Thoracic aorta (tissue), 2 donors: Measurements from ENCODE around the gene SLC36A4. TPM values are rescaled to one million over a fixed set of nuclear protein-coding genes. Genes with fewer than 3 reads are reported as not detected.

ENCODE experiments used
- ATAC-seq: fragments of 150-250 bp; one replicate; pipeline ENCODE4 v1.8.0; 2017; ENCODE audit warnings: low read depth; ENCODE audit not compliant: insufficient number of reproducible peaks, low FRiP score
- DNase-seq: peaks from one replicate; pipeline ENCODE4 v3.0.0-alpha.2; 2020; ENCODE audit warnings: low spot score
- H3K27ac ChIP-seq, 2 donors: fragments of 200-600 bp; sonication (generic); 1 replicate in 1 of 2; 2 replicates in 1 of 2; pipeline ENCODE4 v1.5.1; 2016; ENCODE audit warnings: mild to moderate bottlenecking in 2 of 2, moderate library complexity in 2 of 2
- H3K27me3 ChIP-seq: fragments of 200-600 bp; sonication (generic); replicated peaks from 2 replicates; pipeline ENCODE4 v1.6.0; 2016; ENCODE audit warnings: mild to moderate bottlenecking; ENCODE audit not compliant: insufficient read depth
- H3K36me3 ChIP-seq: fragments of 200-600 bp; sonication (generic); one replicate; pipeline ENCODE4 v1.5.1; 2016
- H3K4me1 ChIP-seq, 2 donors: fragments of 200-600 bp; sonication (generic); 1 replicate in 1 of 2; 2 replicates in 1 of 2; pipeline versions ENCODE4 v1.5.1 to v1.6.0; 2016; ENCODE audit warnings: low read depth in 2 of 2, mild to moderate bottlenecking in 1 of 2; ENCODE audit not compliant: control insufficient read depth in 1 of 2
- H3K4me3 ChIP-seq: fragments of 200-600 bp; sonication (generic); 2 replicates; pipeline ENCODE4 v1.5.1; 2016; ENCODE audit warnings: mild to moderate bottlenecking
- H3K9me3 ChIP-seq: fragments of 200-600 bp; sonication (generic); 2 replicates; pipeline ENCODE4 v1.5.1; 2016
- total RNA-seq, 2 donors: library from RNA; depleted of rRNA; stranded (reverse); fragments of >200 nt; gene quantifications; one replicate each; pipeline versions ENCODE4 v1.1.0 to v1.2.3, GENCODE V29; 2016
- TF ChIP-seq, protein P1 (sequence below): fragments of 200-600 bp; sonication (generic); IDR thresholded peaks from one replicate; pipeline ENCODE4 v1.5.1; 2019; ENCODE audit warnings: antibody characterized with exemption

Gene SLC36A4
- total RNA-seq, 2 donors from 2014 or later: 8.5 to 27.2 TPM

DNA sequence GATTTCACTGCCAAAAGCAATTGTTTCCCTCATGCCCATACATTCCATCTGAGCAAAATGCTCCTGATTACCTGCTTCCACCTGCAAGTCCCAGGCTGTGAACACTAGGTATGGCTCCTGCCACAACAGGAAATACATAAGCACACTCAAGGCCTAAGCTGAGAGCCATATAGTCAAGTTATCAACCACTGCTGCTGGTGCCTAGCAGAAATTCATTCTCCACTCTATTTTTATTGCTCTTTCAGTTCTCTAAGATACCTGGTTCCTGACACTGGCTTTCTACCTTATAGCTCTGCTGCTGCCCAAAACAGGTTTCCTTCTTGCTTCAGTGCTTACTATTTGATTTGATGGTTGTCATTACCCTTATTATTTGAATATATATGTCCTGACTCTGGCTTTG lies 31.6 kb downstream of the SLC36A4 start:
- TF ChIP-seq, protein P1, sequence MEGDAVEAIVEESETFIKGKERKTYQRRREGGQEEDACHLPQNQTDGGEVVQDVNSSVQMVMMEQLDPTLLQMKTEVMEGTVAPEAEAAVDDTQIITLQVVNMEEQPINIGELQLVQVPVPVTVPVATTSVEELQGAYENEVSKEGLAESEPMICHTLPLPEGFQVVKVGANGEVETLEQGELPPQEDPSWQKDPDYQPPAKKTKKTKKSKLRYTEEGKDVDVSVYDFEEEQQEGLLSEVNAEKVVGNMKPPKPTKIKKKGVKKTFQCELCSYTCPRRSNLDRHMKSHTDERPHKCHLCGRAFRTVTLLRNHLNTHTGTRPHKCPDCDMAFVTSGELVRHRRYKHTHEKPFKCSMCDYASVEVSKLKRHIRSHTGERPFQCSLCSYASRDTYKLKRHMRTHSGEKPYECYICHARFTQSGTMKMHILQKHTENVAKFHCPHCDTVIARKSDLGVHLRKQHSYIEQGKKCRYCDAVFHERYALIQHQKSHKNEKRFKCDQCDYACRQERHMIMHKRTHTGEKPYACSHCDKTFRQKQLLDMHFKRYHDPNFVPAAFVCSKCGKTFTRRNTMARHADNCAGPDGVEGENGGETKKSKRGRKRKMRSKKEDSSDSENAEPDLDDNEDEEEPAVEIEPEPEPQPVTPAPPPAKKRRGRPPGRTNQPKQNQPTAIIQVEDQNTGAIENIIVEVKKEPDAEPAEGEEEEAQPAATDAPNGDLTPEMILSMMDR: no peak

DNA sequence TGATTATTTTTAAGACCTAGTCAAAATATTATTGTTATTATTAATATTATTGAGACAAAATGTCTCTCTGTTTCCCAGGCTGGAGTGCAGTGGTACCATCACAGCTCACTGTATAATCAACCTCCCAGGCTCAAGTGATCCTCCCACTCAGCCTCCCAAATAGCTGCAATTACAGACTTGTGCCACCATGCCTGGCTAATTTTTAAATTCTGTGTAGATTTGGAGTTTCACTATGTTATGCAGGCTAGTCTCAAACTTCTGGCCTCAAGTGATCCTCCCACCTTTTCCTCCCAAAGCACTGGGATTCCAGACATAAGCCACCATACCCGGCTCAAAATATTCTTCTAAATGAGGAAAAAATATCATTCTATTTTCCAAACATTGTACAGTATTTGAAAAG lies 37.0 kb downstream of the SLC36A4 start:
- DNase-seq: no peak
- no peak for ATAC-seq
- TF ChIP-seq, protein P1: no peak
- peaks cover 23% of the 10 kb centered on the region for H3K36me3 ChIP-seq
- no peaks in the 10 kb centered on the region for H3K27me3 ChIP-seq
- no peaks in the 10 kb centered on the region for H3K4me1 ChIP-seq
- no peak overlapping the region for H3K4me3 ChIP-seq
- no peaks in the 10 kb centered on the region for H3K9me3 ChIP-seq
- H3K27ac ChIP-seq: no peak overlapping the region

More for the DNA sequence above, 31.6 kb downstream of the SLC36A4 start:
- Histone ChIP-seq H3K4me3 (no peak overlapping the region), H3K4me1 (no peaks in the 10 kb centered on the region), H3K36me3 (peaks cover 11% of the 10 kb centered on the region), H3K9me3 (no peaks in the 10 kb centered on the region), H3K27me3 (no peaks in the 10 kb centered on the region), H3K27ac (no peak overlapping the region)
- no peak for DNase-seq
- no peak for ATAC-seq

DNA sequence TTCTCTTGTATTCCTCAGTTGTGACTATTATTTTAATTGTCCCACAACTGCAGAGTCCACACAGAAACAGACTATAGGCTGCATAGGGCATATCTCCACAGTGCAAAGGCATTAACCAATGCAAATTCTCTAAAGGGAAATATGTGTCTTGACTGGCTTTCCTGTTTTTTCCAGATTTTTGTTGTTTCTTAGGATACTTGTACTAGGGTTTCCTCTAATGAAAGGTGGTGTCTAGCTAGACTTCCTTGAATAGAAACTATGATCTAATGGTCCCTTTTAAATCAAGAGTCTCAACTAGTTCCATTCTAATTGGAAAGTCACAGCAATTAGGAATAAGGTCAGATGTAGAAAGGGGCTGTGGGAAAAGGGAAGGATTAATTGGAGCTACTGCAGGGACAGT lies 37.6 kb downstream of the SLC36A4 start:
- TF ChIP-seq, protein P1: no peak

DNA sequence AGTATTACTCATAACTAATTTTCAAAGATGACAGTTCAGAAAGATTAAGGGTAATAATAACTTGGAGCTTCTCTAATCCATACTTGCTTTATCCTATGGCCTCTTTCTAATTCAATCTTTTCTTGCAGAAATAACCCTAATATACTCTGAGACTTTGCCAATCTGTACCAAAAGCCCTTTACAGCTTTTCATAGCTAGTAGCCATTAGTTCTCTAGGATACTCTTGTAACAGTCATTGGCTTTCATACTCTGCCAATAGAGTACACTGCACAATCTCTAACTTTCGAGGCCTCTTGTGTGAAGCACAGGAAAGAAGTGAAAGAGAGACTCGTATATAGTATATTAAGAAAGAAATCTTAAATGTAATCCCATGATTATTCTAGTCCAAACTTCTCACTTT lies 38.1 kb downstream of the SLC36A4 start:
- peaks cover 23% of the 10 kb centered on the region for H3K36me3 ChIP-seq
- DNase-seq: no peak
- no peaks in the 10 kb centered on the region for H3K9me3 ChIP-seq

More for the DNA sequence above, 37.6 kb downstream of the SLC36A4 start:
- ATAC-seq (no peak), DNase-seq (no peak)
- Histone ChIP-seq H3K9me3 (no peaks in the 10 kb centered on the region), H3K36me3 (peaks cover 23% of the 10 kb centered on the region), H3K4me3 (no peak overlapping the region), H3K4me1 (no peaks in the 10 kb centered on the region), H3K27me3 (no peaks in the 10 kb centered on the region), H3K27ac (no peak overlapping the region)

DNA sequence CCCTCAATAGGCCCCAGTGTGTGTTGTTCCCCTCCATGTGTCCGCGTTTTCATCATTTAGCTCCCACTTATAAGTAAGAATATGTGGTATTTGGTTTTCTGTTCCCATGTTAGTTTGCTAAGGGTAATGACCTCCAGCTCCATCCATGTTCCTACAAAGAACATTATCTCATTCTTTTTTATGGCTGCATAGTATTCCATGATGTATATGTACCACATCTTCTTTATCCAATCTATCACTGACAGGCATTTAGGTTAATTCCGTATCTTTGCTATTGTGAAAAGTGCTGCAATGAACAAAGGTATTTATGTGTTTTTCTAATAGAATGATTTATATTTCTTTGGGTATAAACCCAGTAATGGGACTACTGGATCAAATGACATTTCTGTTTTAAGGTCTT lies 42.1 kb downstream of the SLC36A4 start:
- TF ChIP-seq, protein P1: no peak
- Histone ChIP-seq H3K27me3 (no peaks in the 10 kb centered on the region), H3K4me3 (no peak overlapping the region), H3K4me1 (no peaks in the 10 kb centered on the region), H3K9me3 (no peaks in the 10 kb centered on the region), H3K27ac (no peak overlapping the region), H3K36me3 (peaks cover 12% of the 10 kb centered on the region)
- no peak for ATAC-seq
- DNase-seq: no peak

More for the DNA sequence above, 38.1 kb downstream of the SLC36A4 start:
- no peak overlapping the region for H3K4me3 ChIP-seq
- TF ChIP-seq, protein P1: no peak
- ATAC-seq: no peak
- no peak overlapping the region for H3K27ac ChIP-seq
- H3K4me1 ChIP-seq: no peaks in the 10 kb centered on the region
- no peaks in the 10 kb centered on the region for H3K27me3 ChIP-seq
